OCI-LY1 (cell line): ENCODE data around the gene LIMCH1.

ENCODE experiments used
- CTCF ChIP-seq: fragments of 200-600 bp; sonication (generic), shearing (Covaris generic); IDR thresholded peaks from 2 replicates; pipeline ENCODE4 v1.5.1; 2017; ENCODE audit warnings: mild to moderate bottlenecking, antibody characterized with exemption, low read length, moderate library complexity, mixed read lengths
- EZH2 ChIP-seq: fragments of 200-600 bp; sonication (generic), shearing (Covaris generic); IDR thresholded peaks from 2 replicates; pipeline ENCODE4 v1.8.0; 2017; ENCODE audit warnings: borderline replicate concordance, mixed run types, mild to moderate bottlenecking, antibody characterized with exemption, low read length, moderate library complexity, mixed read lengths

- TF ChIP-seq CTCF (no peak), EZH2 (no peak)
Observed at GRCh38 chr4:41507291-41507947, 30.5 kb upstream of the LIMCH1 start.
